ENCODE measurements around the gene PLAA.

GRCh38 chr9:26940779-26941178 is 6.3 kb downstream of the PLAA start:
- TF ChIP-seq EZH2phosphoT487 (IDR thresholded peaks at IDR 0.05; ENCODE audit: insufficient read depth, low read depth) = no peak
- no peak for TF ChIP-seq EZH2 (IDR thresholded peaks at IDR 0.05; ENCODE audit: insufficient read depth, poor library complexity, severe bottlenecking)
